Raji (cell line): ENCODE results near the gene CTNNBIP1.

Source experiments
- POLR2A ChIP-seq: IDR thresholded peaks from 2 replicates; pipeline ENCODE4 v1.6.1; 2011; ENCODE audit warnings: low read depth, low read length, control low read depth; ENCODE audit not compliant: insufficient read depth

Gene CTNNBIP1

DNA sequence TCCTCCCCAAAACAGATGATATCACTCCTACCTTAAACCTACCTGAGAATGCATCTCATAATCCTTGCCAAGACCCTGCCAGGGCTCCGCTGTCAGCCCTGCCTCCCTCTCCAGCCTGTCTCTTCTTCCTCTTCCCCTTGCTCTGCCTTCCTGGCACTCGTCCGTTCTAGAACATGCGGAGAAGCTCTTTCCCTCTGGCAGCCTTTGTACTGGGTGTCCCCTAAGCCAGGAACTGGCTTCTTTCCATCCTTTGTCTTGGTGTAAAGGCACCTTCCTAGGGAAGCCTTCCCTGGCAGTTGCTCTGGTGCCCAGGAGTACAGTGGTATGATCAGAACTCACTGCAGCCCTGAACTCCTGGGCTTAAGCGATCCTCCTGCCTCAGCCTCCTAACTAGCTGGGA is 36.1 kb downstream of the CTNNBIP1 start:
- no peak for TF ChIP-seq POLR2A

DNA sequence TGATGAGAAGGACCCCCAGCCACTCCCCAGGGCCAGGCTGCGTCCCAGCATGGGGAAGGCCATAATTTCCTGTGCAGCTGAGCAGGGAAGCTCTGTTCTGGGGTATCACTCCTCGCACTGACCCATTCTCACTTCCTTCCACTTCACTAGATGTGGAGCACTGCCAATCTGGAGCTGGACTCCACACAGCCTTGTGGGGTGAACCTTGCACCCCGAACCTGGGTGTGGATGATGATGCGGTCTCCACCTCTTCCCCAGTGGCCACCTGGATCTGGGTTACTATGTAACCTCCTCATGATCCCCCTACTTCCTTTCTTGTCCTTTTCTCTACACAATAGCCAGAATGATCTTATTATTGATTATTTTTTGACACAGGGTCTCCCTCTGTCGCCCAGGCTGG is 36.7 kb downstream of the CTNNBIP1 start:
- TF ChIP-seq POLR2A = no peak

DNA sequence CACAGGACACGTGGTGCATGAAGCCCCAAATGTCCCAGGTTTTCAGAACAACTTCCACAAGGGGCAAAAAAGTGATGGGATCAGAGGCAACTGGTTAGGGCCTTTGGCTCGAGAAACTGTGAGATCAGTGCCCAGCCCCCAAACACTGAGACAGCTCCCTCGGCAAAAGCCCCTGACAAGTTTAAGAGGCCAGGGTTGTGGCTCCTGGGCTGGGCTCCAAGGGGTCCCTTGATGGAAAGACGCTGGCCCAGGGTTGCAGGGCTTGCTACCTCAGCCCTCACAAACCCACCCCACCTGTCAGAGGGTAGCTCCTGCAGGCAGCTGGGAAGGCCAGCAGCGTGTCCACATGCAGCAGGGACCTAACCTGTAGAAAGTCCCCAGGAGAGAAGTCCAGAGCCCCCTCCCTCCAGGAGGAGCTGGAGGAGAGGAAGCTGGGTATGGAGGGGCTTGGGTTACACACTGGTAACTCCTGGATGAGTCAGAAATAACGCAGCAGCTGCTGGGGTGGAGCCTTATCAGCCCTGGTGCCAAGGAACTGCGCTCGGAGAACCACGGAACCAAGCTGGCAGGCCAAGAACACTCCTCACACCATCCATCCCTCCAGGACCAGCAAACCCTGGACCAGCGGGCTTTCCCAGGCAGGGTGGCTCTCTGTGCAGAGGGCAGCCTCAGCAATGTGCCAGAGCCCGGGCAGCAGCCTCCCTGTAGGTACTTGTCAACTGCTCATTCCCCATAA is 37.5 kb downstream of the CTNNBIP1 start:
- no peak for TF ChIP-seq POLR2A

DNA sequence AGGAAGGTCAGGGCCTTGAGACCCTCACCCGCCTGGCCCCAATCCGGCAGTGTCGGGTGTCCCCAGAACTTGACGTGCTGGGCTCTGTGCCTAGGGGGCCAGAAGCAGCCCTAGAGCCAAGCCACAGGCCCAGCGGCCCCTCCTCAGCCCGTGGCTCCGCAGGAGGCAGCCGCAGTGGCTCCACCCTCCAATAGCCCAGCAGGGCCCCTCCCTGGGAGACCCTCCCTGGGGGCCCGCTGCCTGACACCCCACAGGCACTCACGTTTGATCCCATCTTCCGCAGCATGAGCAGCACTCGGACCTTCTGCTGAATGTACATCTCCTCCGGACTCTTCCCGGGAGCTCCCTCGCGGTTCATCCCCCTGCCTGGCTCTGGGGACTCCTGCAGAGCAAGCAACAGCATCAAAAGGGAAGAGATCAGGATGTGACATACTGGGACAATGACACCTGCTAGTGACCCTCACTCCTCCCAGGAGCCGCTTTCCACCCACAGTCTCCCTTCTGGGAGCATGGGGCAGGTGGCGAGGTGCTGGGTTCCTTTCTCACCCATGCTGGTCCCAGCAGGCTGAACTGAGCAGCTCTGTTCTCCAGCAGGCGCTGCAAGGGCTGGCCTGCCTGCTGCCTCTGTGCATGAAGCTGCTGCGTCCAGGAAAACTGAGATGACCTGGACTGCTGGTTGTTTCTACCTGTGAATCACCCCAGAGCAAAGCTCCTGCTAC is 38.2 kb downstream of the CTNNBIP1 start:
- no peak for TF ChIP-seq POLR2A

DNA sequence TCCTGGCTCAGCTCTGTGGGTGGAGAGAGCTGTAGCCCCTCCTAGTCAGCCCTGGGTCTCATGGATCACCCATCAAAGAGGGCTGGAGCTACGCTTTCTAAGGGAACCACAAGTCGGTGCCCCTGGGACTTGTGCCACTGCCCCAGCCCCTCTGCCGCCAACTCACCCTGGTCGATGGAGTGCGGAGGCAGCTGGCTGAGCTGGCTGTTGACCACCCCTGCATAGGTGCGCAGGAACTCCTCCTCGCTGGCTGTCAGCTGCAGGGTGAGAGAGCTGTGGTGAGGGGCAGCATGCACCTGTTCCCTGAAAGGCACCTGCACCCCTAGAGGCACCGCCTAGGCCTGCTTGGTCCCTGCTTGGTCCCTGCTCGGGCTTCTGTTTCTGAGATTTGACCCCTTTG is 39.0 kb downstream of the CTNNBIP1 start:
- no peak for TF ChIP-seq POLR2A

DNA sequence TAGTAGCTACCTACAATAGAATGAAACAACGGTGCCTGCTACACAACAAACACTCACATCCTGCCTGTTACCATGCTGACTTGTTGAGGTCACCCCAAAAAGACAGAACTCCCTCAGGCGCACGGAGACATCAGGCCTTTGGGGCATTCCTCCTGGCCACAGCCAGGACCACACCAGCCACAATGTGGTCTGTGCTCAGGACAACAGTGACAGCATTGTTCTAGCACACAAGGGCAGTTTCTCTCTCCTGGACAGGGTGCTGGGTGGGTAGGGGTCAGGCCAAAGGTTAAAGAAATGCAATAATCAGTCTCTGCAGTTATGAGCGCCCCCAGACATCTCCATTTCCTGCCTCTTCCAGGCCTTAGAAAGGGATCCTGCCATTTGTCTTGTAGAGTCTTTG is 39.5 kb downstream of the CTNNBIP1 start:
- no peak for TF ChIP-seq POLR2A

DNA sequence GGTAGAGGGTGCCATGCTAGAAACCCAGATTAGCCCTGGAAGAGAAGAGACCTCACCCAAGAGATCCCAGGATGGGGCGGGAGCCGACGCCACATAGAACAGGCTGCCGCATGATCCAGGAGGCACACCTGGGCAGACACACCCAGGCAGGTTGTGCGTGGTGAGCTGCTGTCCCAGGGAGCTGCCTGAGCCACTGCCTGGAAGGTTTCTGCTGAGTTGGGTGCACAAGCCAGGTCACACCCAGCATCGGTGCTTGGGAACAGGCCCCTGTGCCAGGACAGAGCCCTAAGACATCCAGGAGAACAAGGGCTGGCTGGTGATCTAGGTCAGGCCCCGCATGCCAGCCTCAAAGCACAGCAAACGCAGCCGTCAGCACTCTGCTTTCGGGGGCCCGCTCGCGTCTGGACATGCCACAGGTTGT is 40.2 kb downstream of the CTNNBIP1 start:
- no peak for TF ChIP-seq POLR2A

DNA sequence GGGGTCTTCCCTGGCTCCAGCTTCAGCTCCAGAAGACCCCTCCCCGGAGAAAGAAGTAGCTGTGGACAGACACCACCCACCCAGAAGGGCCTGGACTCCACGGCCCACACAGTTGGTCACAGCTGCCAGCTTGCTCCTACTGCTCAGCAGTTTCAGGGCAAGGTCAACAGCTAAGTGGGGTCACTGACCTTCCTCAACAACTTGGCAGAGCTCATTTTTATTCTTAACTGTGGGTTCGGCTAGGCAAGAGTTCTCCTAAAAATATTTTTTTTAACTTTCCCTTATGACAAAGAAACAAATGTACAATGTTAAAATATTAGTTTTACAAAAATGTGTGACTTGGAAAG is 41.9 kb downstream of the CTNNBIP1 start:
- TF ChIP-seq POLR2A = no peak

DNA sequence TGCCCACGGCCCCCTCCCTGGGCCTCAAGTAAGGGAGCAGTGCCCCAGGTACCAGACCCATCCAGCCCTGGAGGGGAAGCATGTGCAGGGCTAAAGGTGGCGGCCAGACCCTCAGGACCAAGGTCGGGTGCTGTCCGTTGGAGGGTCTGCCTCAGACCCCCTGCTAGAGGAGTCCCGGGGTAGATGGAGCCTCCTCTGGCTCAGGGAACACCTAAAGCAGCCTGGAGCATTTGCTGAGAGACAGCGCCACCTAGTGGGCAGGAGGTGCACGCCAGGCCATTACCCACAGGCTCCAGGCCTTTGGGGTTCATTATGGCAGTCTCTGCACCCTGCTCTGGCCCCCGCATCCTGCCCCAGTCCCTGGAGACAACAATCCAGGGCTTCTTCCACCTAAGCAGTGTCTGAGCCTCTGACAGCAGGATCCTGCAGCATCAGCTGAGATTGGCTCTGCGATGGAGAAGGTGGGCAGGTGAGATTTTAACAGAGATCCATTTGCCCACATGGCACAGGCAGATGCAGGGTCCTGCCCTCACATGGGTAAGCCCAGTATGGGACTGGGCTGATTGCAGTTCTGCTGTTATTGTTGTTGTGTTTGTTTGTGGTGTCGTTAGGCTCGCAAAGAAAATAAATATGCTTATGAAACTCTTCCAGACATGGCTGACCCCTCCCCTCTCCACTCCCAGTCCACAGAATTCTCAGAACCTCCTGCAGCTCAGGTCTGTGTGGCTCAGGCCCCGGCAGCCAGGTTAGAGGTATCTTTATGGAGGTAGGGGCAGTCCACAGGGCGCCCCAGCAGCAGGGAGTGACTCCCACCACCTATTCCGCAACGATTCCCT is 42.4 kb downstream of the CTNNBIP1 start:
- TF ChIP-seq POLR2A = no peak

DNA sequence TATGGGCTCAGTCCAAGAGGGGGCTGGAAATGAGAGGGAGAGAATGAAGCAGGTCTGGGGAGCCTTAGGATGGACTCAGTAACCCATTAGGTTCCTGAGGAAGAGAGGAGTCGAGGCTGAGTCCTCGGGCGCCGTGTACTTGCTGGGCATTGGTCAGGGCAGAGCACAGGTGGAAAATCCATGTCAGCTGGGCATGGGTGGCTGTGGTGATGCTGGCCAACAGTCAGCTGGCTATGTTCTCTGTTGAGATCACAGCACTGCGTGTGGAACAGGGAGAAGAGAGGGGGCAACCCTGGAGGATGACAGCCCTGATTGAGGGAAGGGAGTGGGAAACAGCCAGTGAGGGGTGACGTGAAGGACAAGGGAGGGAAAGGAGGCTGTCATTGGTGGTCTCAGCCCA is 43.2 kb downstream of the CTNNBIP1 start:
- TF ChIP-seq POLR2A = no peak

DNA sequence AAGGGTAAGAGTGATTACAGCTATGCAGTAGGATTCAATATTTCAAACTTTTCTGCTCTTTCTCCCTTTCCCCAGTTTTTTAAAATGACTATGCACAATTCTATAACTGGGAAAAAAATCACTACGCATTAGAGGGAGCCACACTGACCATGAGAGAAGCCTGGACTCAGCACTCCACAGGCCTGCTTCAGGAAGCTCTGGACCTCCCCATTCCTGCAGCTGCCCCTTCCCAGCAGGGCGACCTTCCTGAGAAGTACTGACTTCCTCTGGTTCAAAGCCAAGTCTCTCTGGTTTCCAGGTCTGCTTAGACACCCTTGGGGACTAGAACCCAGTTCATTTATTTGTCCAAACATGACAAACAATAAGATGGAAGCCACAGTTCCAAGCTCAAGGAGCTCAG is 44.3 kb downstream of the CTNNBIP1 start:
- TF ChIP-seq POLR2A = no peak

DNA sequence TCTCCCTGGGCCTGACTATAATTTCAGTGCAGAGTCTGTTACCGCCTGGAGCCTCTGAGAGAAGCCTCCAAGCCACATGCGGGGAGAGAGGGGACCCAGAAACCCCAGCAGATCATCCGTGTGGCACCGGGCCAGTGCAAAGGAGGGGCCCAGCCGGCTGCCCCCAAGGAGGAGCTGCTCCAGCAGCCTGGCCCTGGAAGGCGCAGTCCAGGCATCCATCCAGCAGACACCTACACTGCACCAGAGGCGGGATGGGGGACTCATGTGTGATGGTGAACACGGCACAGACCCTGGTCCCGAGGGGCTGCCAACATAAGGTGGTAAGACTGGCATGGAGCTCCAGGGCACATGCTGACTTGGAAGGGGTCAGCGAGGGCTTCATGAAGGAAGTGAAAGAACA is 46.7 kb downstream of the CTNNBIP1 start:
- TF ChIP-seq POLR2A = no peak

DNA sequence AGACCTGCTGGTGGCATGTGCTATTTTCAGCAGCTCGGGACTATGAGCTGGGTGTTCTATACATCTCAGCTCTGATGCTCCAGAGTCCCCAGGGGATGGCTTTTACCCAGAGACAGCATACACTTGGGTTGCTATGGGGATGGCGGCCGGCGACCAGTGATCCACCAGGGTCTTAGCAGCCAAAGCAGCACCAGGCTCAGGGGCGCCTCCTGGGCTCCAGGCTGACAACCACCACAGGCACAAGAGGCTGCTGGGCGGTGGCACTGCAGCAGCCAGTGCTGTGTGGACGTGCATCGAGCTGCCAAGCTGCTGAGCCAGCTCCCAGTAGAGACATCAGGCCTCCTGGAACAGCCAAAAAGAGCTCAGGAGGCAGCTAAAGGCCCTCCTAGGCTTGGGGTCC is 48.7 kb downstream of the CTNNBIP1 start:
- TF ChIP-seq POLR2A = no peak

DNA sequence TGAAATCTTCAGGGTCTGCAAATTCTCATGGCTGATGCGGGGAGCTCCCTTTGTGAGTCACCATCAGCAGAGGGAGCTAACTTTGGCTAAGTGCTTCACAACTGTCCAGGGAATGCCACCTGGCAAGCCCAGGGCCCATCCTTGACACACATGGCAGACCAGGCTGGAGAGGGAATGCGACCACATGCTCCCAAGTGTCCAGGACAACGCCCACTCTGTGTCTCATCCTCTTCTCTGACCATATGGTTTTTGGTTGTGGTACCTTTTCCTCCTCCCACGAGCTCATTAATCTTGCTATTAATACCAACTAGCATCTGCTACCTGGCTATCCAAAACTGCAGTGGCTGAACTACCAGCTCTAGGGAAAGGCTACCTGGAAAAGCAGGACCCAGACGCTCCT is 49.2 kb downstream of the CTNNBIP1 start:
- TF ChIP-seq POLR2A = no peak

DNA sequence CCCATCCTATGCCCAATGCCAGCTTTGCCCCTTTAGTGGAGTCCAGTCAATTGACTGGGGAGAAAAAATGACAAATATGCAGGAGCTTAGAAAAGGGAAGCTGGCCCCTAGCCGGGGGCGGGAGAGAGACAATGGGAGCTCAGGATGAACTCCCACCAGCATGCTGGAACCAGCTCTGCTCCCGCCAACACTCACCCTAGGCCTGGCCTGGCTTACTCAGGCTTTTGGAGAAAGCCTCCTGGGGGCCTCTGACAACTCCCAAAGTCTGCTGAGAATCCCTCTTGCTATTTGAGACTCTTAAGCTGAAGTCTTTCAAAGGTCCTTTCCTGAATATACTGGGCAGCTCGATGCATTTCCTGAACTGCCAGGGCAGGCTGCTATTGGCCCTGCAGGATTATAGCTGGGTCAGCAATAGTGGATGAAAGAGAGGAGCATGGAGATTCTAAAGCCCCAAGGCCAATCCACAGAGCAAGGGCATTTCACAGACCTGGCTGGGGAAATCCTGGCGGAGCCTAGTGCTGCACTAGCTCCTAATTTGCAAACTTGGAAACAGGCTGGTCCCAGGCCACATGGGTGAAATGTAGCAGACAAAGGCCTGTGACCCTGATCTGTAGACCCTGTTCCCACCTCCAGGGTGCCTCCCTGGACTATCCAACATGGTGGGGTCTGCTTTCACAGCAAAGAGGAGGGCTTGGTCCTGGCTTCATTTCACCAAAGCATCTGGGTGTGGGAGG is 50.6 kb downstream of the CTNNBIP1 start:
- no peak for TF ChIP-seq POLR2A

DNA sequence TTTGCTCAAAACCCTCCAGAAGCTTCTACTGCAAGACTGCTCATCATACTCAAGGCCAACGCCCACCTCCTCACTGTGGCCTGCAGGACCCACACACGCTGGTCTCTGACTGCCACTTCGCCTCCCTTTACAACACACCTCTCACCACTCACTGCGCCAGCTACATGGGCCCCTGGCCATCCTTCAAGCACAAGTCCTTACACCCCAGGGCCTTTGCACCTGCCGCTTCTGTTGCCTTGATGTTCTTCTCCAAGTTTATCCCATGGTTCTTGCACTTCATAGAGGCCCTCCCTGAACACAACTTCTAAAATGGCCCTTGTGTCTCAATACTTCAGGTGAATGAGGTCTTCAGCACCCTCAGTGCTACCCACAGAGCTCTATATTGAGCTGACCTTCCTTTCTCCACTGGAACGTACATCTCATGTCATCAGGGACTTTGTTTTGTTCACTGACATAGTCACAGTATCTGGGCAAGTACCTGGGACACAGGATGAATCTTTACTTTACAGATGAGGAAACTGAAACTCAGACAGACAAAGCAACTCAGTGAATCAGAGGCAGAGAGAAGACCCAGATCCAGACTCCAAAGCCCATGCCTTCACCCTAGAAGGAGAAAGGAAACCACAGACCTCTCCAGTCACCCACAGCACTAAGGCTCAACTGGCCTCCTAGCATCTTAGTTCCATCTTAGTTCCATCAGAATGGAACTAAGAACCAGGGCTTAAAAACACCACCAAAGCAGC is 51.6 kb downstream of the CTNNBIP1 start:
- no peak for TF ChIP-seq POLR2A
